Gastroesophageal sphincter (tissue), 4 donors: ENCODE results near the gene CFDP1. TPM values are rescaled to one million over a fixed set of nuclear protein-coding genes. Genes with fewer than 3 reads are reported as not detected.
A peak's percentile ranks its signal among the peaks of the same experiment; 100 is the strongest.

Experiments
- ATAC-seq: fragments of 150-250 bp; one replicate; pipeline ENCODE4 v1.9.1; 2016; ENCODE audit warnings: mild to moderate bottlenecking, moderate library complexity
- H3K27ac ChIP-seq, 4 donors: fragments of 200-600 bp; sonication (generic) in 3 of 4; 1 replicate in 3 of 4; 2 replicates in 1 of 4; pipeline ENCODE4 v1.5.1; 2016 to 2019
- H3K27me3 ChIP-seq: fragments of 200-600 bp; sonication (generic); one replicate; pipeline ENCODE4 v1.5.1; 2019
- H3K36me3 ChIP-seq, 2 donors: fragments of 200-600 bp; sonication (generic); one replicate each; pipeline ENCODE4 v1.5.1; 2019; ENCODE audit warnings: control low read depth in 1 of 2
- H3K4me1 ChIP-seq, 3 donors: fragments of 200-600 bp; sonication (generic); 1 replicate in 2 of 3; 2 replicates in 1 of 3; pipeline ENCODE4 v1.5.1; 2016 to 2019; ENCODE audit warnings: control low read depth in 2 of 3
- H3K4me3 ChIP-seq, 2 donors: fragments of 200-600 bp; sonication (generic); one replicate each; pipeline ENCODE4 v1.5.1; 2019; ENCODE audit warnings: mild to moderate bottlenecking in 1 of 2, moderate library complexity in 1 of 2
- H3K9me3 ChIP-seq, 3 donors: fragments of 200-600 bp; sonication (generic); one replicate each; pipeline ENCODE4 v1.5.1; 2017 to 2019; ENCODE audit warnings: control low read depth in 2 of 3
- EP300 ChIP-seq: sonication (generic); formaldehyde crosslinking; IDR thresholded peaks from one replicate; pipeline ENCODE4 v1.6.1; 2017; ENCODE audit warnings: antibody characterized with exemption, mild to moderate bottlenecking
- POLR2A ChIP-seq, 2 donors: fragments of 450-650 bp; IDR thresholded peaks; one replicate each; pipeline ENCODE4 v1.6.1; 2017; ENCODE audit warnings: antibody characterized with exemption in 2 of 2, mild to moderate bottlenecking in 2 of 2, moderate library complexity in 1 of 2
- POLR2AphosphoS5 ChIP-seq: sonication (generic); formaldehyde crosslinking; IDR thresholded peaks from one replicate; pipeline ENCODE4 v1.6.1; 2017; ENCODE audit warnings: antibody characterized with exemption
- WGBS, 2 donors: methylation state at CpG; one replicate each; pipeline ENCODE4 v1.1.5; 2018; ENCODE audit warnings: low coverage in 1 of 2; 5-methylcytosine and 5-hydroxymethylcytosine counted together
- total RNA-seq, 4 donors: library from RNA; depleted of rRNA; stranded (reverse); fragments of >200 nt; gene quantifications; one replicate each; pipeline ENCODE4 v1.1.0, GENCODE V29; 2016
- TF ChIP-seq, protein P1 (sequence below), 4 experiments: fragments of 200-600 bp in 2 of 4; fragments of 450-650 bp in 2 of 4; sonication (generic) in 1 of 4; IDR thresholded peaks; one replicate each; pipeline ENCODE4 v1.5.1; 2017 to 2019; ENCODE audit warnings: antibody characterized with exemption in 4 of 4, mild to moderate bottlenecking in 2 of 4, moderate library complexity in 2 of 4

The CFDP1 gene
- total RNA-seq, 4 donors from 2014 or later, result 45.1 to 70.0 (median 50.0) TPM

DNA sequence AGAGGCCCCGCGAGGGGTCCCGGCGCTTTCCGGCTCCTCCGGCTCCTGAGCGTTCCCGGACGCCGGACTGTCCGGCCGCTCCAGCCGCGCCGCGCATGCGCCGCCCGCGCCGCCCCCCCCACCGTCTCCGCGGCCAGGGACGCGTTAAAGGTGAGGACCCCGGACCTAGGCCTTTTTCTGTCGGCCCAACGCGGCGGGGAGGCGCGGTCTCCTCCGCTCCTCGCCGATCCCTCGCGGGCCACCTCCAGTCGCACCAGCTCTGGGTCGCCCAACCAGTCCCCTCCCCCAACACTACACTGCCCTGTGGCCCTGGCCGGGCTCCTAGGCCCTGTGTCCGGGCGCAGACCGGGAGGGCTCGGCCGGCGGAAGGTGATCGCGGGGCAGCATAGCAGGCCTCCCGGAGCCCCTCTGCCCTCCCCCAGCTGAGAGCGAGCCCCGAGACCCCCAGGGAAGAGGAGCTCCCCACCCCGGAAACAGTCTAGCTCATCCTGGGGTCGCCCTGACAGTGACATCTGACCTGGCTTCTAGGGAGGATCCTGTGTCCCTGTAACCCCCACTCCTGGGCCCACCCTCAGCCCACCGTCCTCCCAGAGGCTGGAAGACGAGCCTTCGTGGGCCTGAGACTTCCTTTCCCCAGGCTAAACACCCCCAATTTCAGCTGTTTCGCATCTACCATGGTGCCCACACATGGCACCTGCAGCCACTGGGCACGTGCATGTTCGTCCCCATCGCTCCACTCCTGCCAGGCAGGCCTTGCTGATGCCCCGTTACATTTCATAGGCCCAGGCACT is 167.2 kb downstream of the CFDP1 start:
- H3K36me3 ChIP-seq, result no peaks in the 10 kb centered on the region
- H3K27ac ChIP-seq, result peak overlapping the region; percentile 70 to 96 (median 92)
- ATAC-seq, result peak; percentile 86
- WGBS, 2 donors, result no CpG with 5 or more reads among the region's 62 CpGs
- H3K4me1 ChIP-seq, result peaks cover 0 to 64% (median 41%) of the 10 kb centered on the region in 3 donors
- no peaks in the 10 kb centered on the region for H3K27me3 ChIP-seq
- no peaks in the 10 kb centered on the region for H3K9me3 ChIP-seq
- TF ChIP-seq EP300 (no peak), POLR2AphosphoS5 (peak; percentile 15), POLR2A (IDR thresholded peaks at IDR 0.05) (peak; percentile 45 to 67)
- TF ChIP-seq, protein P1, sequence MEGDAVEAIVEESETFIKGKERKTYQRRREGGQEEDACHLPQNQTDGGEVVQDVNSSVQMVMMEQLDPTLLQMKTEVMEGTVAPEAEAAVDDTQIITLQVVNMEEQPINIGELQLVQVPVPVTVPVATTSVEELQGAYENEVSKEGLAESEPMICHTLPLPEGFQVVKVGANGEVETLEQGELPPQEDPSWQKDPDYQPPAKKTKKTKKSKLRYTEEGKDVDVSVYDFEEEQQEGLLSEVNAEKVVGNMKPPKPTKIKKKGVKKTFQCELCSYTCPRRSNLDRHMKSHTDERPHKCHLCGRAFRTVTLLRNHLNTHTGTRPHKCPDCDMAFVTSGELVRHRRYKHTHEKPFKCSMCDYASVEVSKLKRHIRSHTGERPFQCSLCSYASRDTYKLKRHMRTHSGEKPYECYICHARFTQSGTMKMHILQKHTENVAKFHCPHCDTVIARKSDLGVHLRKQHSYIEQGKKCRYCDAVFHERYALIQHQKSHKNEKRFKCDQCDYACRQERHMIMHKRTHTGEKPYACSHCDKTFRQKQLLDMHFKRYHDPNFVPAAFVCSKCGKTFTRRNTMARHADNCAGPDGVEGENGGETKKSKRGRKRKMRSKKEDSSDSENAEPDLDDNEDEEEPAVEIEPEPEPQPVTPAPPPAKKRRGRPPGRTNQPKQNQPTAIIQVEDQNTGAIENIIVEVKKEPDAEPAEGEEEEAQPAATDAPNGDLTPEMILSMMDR (IDR thresholded peaks at IDR 0.05), result no peak
- peak overlapping the region; percentile 80 to 94 for H3K4me3 ChIP-seq

DNA sequence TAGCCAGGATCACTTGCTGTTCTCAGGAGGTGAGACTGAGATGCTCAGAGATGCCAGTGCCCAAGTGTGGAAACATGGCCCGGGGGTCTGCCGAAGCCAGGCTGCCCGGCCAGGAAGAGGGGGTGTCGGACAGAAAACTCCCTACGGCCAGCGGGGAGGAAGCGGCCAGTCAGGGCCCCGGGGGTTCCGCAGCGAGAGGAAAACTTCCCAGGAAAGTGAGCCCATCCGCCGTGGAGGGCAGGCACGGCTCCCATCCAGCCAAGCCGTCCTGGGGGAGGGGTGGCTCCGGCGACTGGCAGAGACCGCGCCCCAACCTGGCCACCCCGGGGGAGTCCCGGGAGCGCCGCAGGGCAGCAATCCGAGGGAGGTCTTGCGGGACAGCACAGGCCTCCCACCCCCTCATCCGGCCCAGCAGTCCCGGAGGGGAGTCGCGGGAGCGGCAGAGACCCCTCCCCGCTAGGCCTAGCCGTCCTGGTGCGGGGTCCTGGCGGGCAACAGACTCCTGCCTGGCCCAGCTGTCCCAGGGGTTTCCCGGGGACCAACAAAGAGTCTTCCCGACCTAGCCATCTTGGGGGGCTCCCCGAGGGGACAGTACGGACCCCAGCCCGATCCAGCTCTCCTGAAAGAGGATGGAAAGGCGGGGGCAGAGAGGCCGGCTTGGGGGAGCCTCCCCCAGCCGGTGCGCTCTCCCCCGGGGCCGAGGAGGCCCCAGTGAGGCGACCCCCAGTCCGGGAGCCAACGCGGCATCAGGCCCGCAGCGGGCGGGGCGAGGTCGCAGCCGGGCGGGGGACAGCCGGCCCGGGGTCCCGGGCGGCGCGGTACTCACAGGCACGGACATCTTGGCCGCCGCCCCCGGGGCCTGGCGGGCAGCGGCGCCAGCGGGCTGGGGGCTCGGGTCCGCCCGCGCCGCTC is 168.0 kb downstream of the CFDP1 start:
- no peaks in the 10 kb centered on the region for H3K36me3 ChIP-seq
- H3K27me3 ChIP-seq, result no peaks in the 10 kb centered on the region
- peak; percentile 29 for ATAC-seq

DNA sequence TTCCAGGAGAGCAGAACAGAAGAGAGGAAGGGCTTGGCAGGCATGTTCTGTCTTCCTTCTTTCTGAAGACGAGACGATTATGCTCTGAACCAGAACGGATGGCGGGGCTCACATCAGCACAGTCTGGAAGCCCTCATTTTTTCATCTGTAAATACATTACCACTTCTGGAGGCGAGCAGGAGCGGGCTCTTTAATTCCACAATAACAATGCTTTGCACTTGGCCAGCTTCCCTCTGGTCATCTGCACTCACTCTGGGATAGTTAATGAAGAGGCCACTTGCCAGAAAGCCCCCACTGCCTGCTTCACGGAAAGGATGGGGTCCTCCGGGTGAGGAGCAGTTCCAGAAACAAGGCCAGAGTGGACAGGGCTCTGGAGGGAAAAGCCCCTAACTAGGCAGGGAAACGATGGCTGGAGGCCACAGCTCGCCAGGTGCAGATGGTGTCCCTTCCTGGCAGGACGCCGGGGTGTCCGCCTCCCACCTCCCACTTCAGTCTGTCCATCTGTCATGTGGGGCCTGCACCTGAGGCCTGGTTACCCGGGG is 168.8 kb downstream of the CFDP1 start:
- ATAC-seq, result no peak
- TF ChIP-seq POLR2A (IDR thresholded peaks at IDR 0.05) (no peak), EP300 (no peak), POLR2AphosphoS5 (no peak)
- TF ChIP-seq, protein P1 (IDR thresholded peaks at IDR 0.05), result no peak
- H3K36me3 ChIP-seq, result no peaks in the 10 kb centered on the region
- no peaks in the 10 kb centered on the region for H3K9me3 ChIP-seq
- peaks cover 0 to 79% (median 42%) of the 10 kb centered on the region in 3 donors for H3K4me1 ChIP-seq
- H3K4me3 ChIP-seq, result peak overlapping the region; percentile 80 to 94
- peak overlapping the region; percentile 70 to 96 (median 92) for H3K27ac ChIP-seq
- no peaks in the 10 kb centered on the region for H3K27me3 ChIP-seq
- WGBS, 2 donors, result 0 to 4% methylated on average over 3 to 4 of the region's 14 CpGs

More for the DNA sequence above, 168.0 kb downstream of the CFDP1 start:
- peak overlapping the region; percentile 80 to 94 for H3K4me3 ChIP-seq
- WGBS, 2 donors, result 0 to 2% methylated on average over 4 to 9 of the region's 74 CpGs
- peak overlapping the region; percentile 70 to 96 (median 92) for H3K27ac ChIP-seq
- H3K9me3 ChIP-seq, result no peaks in the 10 kb centered on the region
- H3K4me1 ChIP-seq, result peaks cover 0 to 73% (median 42%) of the 10 kb centered on the region in 3 donors
- TF ChIP-seq, protein P1 (IDR thresholded peaks at IDR 0.05), result no peak
- TF ChIP-seq POLR2A (IDR thresholded peaks at IDR 0.05) (no peak), POLR2AphosphoS5 (no peak), EP300 (no peak)

DNA sequence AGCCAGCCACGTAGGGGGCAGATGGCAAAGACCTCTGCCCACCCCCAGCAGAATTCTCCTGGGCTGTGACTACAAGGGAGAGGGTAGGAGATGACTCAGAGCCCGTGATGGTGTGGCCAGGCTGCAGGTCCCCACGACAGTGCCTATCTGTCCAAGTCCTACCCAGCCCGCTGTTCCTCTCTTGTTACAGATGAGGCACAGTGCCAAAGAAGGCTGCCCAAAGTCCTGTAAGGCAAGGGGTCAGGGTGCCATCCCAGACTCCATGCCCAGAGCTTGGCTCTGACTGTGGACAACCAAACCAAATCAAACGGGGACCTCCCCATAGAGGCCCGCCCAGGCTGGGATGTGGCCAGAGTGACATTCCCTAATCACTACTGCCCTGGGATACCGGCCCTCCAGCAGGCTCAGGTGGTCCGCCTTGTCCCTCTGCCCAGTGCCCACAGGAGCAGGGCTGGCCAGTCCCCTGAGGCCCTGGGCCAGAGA is 169.3 kb downstream of the CFDP1 start:
- H3K36me3 ChIP-seq, result no peaks in the 10 kb centered on the region
- no peak for TF ChIP-seq POLR2A (IDR thresholded peaks at IDR 0.05)
- TF ChIP-seq, protein P1 (IDR thresholded peaks at IDR 0.05), result no peak
- TF ChIP-seq EP300, result no peak
- ATAC-seq, result no peak
- peak overlapping the region in 1 of 2 donors; percentile 94 for H3K4me3 ChIP-seq
- no peaks in the 10 kb centered on the region for H3K9me3 ChIP-seq
- no peaks in the 10 kb centered on the region for H3K27me3 ChIP-seq
- H3K27ac ChIP-seq, result peak overlapping the region in 3 of 4 donors; percentile 89 to 96 (median 95)
- 20% methylated on average over 1 to 2 of the region's 8 CpGs for WGBS, 2 donors
- peaks cover 0 to 81% (median 42%) of the 10 kb centered on the region in 3 donors for H3K4me1 ChIP-seq
